Tongue (tissue), 2 donors: ENCODE measurements around the gene CFAP20DC. TPM values are rescaled to one million over a fixed set of nuclear protein-coding genes. Genes with fewer than 3 reads are reported as not detected.
"Not testable (repeated sequence)": the region's sequence is repeated elsewhere in the genome, so short reads cannot be mapped to it uniquely, and the experiment has no call there.

ENCODE experiments used
- DNase-seq: peaks from one replicate; pipeline ENCODE4 v3.0.0-alpha.2; 2015
- total RNA-seq: library from RNA; depleted of rRNA; stranded (reverse); fragments of >200 nt; gene quantifications from one replicate; pipeline ENCODE4 v1.2.3, GENCODE V29; 2014

The CFAP20DC gene
- 4.2 TPM for total RNA-seq

DNA sequence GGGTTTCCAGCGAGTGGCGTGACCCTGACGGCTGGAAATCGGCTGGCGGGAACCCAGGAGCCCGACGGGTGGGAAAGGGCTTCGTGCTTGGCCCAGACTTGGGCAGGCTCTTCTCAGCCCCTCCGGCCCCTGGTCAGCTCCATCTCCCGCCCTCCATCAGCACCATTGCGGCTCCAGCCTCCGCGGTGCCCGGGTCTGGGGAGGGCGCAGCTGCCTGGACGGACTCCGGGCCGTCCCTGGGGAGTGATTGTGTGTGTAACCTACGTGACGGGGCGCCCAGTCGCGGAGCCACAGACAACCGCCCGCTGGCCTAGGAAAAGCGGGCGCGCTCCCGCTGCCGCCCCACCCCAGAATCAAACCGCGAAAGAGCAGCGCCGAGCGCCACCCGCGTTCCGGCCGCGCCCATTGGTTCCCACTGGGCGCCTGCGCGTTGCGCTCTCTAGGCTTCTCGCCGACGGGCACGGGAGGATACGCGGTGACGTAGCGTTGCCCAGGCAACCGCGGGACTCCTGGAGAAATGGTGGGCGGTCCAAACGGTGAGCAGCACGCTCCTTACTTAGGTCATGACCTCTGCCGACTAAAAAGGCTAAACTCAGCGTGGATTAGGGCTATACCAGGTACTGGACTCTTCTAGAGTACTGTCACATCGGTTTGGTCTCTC is at the start of gene CFAP20DC:
TSS of gene CFAP20DC (minus strand) at position 355 of the 661 bp plus-strand sequence. CDS start 394 bp downstream, outside the sequence.
- peak; percentile 98 for DNase-seq

DNA sequence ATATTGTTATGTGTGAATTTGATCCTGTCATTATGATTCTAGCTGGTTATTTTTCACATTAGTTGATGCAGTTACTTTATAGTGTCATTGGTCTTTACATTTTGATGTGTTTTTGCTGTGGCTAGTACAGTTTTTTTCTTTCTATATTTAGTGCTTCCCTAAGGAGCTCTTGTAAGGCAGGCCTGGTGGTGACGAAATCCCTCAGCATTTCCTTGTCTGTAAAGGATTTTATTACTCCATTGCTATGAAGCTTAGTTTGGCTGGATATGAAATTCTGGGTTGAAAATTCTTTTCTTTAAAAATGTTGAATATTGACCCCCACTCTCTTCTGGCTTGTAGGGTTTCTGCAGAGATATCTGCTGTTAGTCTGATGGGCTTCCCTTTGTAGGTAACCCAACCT is 48.7 kb upstream of the CFAP20DC start:
- DNase-seq: not testable (repeated sequence)

- DNase-seq: no peak
These were observed 44.6 kb upstream of the CFAP20DC start for GRCh38 chr3:59094446-59094845.

DNA sequence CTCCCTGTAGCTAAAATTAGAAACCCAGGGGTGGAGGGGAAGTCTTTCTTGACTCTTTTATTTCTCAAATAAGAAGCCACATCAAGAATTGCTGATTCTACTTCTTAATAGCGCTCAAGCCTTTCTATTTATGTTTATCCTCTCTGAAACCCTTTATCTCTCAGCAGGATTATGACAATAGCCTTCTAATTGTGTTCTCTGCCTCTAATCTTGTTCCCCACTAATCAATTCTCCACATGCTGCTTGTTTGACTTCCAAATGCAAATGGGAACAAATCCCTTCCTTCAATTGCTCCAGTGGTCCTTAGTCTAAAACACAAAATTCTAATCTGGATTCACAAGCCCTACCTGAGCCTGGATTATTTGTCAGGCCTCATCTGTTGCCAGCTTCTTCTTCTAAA is 43.7 kb upstream of the CFAP20DC start:
- DNase-seq: no peak

GRCh38 chr3:59088761-59089160 is 38.9 kb upstream of the CFAP20DC start:
- DNase-seq: no peak

- DNase-seq: no peak
These were observed 36.2 kb upstream of the CFAP20DC start for GRCh38 chr3:59085976-59086375.

DNA sequence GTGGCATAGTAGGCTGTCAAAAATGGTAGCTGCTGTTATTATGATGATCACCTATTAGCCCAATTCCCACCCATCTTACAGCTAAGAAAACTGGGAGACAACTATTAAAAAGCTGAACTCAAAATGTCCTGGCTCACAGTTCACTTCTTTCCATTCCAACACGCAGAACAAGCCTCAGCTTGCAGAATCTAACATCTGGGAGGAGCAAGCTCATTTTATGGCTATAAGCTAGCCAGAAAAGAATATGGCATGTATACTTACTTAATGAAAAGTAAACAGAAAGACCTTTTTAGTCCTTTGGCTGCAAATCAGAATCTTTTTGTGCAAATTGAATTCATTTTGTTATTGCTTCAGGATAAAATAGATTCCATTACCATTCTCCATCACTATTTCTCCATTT is 34.8 kb upstream of the CFAP20DC start:
- DNase-seq: peak; percentile 57

DNA sequence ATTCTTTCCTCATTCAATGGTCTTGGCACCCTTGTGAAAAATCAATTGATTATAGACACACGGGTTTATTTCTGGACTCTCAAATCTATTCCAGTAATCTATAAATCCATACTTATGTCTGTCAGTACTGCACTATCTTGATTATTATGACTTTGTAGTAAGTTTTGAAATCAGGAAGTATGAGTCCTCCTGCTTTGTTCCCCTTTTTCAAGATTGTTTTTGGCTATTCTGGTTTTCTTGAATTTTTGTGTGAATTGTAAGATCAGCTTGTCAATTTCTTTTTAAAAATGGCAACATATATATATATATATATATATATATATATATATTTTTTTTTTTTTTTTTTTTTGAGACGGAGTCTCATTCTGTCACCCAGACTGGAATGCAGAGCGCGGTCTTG is 32.3 kb upstream of the CFAP20DC start:
- no peak for DNase-seq

DNA sequence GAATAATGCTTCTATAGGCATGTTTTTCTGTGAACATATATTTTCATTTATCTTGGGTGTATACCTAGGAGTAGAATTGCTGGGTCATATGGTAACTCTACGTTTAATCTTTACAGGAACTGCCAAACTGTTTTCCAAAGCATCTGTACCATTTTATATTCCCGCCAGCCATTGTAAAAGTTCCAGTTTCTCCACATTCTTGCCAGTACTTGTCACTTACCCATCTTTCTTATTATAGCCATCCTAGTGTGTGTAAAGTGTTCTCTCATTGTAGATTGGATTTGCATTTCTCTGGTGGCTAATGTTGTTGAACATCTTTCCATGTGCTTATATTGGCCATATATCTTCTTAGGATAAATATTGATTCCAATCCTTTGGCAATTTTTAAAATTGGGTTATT is 31.2 kb upstream of the CFAP20DC start:
- no peak for DNase-seq

DNA sequence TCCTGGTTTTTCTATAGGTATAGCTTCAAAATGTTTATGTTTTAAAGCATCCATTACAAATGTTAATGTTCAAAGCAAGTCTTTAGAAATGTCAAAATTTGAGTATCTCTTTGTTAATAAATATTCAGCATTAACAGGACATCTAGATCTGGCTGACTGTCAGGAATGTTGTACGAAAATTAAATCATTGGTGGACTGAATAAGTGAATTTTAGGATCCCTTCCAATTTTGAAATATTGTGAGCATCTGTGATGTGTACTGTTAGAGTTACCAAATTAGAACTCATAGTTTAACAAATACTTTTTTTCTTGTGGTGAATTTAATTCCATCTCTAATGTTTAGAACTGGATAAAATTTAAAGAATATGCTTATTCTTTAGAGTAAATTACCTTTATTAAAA is 30.1 kb upstream of the CFAP20DC start:
- DNase-seq: no peak

- no peak for DNase-seq
These were observed 24.9 kb upstream of the CFAP20DC start for GRCh38 chr3:59074764-59075163.

DNA sequence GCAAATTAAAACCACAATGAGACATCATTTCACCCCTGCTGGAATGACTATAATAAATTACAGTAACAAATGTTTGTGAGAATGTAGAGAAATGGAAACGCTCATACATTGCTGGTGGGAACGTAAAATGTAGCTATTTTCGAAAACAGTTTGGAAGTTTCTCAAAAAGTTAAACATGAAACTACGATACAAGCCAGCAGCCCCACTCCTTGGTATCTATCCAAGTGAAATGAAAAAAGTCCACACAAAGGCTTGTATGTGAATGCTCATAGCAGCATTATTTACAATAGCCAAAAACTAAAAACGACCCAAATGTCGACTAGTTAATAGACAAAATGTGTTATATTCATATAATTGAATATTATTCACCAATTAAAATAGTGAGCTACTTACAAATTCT is 22.9 kb upstream of the CFAP20DC start:
- DNase-seq: peak; percentile 68

DNA sequence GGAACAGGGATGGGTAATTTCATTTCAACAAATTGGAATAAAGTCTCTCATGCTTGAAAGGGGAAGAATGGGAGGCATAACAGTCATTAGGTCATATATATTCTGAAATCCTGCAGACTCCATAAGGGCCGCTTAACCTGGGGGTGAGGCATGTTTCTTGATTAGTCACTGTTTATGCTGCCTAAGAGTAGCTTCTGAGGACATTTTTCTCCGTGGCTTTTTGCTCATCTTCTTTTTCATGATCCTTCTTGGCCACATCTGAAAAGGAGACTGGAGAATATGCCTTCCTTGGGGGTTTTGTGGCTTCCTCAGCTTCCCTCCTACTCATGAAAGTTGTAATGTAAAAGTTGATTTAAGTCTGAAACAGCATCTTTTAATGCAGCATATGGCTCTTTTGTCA is 20.0 kb upstream of the CFAP20DC start:
- no peak for DNase-seq

DNA sequence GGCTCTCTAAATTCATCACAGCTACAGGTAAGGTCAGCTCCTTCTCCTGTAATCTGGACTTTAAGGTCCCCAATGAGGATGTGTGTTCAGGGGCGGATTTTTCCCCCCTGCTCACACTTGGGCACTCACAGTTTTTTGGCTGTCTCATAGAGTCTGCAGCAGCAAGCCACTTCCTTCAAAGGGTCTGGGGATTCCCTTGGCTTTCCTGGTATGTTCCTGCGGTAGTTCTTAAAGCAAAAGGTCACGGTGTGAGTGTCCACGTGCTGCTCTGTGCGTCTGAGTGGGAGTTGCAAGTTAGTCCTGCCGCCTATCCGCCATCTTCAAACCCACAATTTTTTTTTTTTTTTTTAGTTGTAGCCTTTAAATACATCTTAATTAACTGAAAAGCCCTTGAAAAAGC is 15.4 kb upstream of the CFAP20DC start:
- no peak for DNase-seq

DNA sequence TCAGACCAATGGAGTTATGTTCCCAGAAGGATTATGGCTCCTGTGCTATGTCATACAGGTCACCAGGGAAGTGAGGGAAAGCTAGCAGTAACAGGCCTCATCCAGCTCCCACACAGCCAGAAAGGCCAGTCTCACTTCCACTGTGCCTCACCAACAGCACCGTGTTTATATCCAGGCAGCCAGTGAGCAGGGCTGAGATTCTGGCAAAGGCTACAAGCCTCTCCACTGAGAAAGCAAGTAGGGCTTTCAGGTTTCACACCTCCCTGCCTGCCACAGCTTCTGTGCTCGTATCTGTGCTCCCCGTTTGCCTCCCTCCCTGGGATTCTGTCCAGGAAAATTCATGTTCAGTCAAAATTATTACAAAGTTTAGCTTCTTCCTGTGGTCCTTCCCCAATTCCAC is 14.9 kb upstream of the CFAP20DC start:
- no peak for DNase-seq

- no peak for DNase-seq
These were observed 14.5 kb upstream of the CFAP20DC start for GRCh38 chr3:59064276-59064675.

DNA sequence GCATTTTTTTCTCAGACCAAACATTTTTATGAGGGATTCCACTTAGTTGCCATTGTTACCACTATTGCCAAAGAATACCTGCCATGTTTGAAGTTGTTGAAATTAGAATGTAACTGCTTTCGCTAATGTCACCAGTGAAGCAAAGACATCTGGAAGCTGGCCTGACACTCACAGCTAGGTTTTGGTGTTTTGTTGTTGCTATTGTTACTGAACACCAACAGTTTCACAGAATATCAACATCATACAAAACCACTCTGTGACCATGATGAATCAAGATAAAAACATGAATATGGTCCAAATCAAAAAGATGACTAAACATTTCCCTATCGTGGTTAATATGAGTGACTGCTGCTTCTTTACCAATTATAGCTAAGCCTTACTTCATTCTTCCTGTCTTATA is 6.9 kb upstream of the CFAP20DC start:
- DNase-seq: no peak

DNA sequence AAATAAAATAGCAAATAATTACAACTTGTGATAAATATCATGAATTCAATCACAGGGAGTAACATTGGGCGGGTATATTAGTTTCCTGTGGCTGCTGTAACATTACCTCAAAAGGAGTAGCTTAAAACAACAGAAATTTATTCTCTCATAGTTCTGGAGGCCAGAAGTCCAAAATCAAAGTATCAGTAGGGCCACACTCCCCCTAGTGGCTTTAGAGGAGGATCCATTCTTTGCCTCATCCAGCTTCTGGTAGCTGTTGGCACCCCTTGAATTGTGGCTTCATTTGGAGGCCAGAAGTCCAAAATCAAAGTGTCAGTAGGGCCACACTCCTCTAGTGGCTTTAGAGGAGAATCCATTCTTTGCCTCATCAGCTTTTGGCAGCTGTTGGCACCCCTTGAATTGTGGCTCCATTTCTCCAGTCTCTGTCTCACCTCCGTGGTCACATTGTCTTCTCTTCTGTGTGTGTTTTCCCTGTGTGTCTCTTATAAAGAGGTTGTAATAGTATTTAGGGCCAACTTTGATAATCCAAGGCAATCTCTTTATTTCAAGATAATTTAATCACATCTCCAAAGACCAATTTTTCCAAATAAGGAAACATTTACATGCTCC is 3.1 kb upstream of the CFAP20DC start:
- DNase-seq: peak; percentile 27

DNA sequence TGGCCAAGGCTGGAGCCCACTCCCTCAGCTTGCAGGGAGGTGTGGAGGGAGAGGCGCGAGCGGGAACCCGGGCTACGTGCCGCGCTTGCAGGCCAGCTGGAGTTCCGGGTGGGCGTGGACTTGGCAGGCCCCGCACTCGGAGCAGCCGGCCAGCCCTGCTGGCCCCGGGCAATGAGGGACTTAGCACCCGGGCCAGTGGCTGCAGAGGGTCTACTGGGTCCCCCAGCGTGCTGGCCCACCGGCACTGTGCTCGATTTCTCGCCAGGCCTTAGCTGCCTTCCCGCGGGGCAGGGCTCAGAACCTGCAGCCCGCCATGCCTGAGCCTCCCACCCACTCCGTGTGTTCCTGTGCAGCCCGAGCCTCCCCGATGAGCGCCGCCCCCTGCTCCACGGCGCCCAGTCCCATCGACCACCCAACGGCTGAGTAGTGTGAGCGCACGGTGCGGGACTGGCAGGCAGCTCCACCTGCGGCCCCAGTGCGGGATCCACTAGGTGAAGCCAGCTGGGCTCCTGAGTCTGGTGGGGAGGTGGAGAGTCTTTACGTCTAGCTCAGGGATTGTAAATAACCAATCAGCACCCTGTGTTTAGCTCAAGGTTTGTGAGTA is 1.1 kb upstream of the CFAP20DC start:
- DNase-seq: not testable (repeated sequence)

DNA sequence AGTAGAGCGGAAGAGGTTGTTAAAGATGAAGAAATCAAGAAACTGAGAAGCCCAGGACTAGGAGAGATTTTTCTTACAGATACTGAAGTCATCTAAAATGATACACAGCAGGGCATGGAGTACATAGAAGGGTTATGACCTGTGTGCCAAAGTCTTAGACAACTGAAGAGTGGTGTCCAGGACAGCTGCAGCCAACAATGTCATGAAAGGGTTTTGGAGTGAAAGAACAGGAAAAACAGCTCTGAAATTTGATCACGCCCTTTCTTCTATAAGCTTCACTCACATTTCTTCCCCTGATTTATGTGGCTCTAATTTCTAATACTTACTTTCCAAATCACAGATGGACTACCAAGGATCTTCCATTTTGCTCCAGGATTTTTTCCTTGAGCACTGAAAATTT is 3.0 kb downstream of the CFAP20DC start:
- DNase-seq: peak; percentile 24

DNA sequence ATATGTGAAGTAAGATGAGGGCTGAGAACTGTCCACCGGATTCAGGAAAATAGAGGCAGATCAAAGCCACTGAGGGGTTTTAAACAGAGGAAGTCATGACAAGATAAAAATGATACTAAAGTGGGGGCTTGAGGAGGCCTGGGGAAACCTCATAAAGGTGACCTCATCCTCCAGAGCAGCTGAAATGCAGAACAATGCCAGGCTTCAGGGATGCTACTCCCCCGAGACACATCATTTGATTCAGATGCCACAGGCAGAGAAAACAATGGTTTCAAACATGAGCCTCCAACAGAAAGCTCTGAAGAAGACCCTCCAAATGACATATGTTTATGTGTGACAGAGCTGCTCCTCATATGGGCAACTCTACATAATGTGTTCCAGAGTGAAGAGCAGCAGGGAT is 6.4 kb downstream of the CFAP20DC start:
- no peak for DNase-seq

- no peak for DNase-seq
These were observed 8.9 kb downstream of the CFAP20DC start for GRCh38 chr3:59040902-59041301.

- DNase-seq: no peak
These were observed 22.2 kb downstream of the CFAP20DC start for GRCh38 chr3:59027607-59028006.

GRCh38 chr3:59023612-59024011 is 26.2 kb downstream of the CFAP20DC start:
- DNase-seq: no peak
